CD4-positive, alpha-beta T cell treated with Interleukin-12 subunit alpha and Interleukin-12 subunit beta, for 1 hour (primary cell): ENCODE measurements around the gene PTER.

Source experiments
- DNase-seq: peaks from one replicate; pipeline ENCODE4 v3.0.0-alpha.2; 2020

The PTER gene

GRCh38 chr10:16545116-16545736, 108.4 kb downstream of the PTER start:
- peak; percentile 15 for DNase-seq

- DNase-seq = no peak
Measured at GRCh38 chr10:16547973-16548372, 111.2 kb downstream of the PTER start.

GRCh38 chr10:16559236-16559773, 122.5 kb downstream of the PTER start:
- no peak for DNase-seq

DNA sequence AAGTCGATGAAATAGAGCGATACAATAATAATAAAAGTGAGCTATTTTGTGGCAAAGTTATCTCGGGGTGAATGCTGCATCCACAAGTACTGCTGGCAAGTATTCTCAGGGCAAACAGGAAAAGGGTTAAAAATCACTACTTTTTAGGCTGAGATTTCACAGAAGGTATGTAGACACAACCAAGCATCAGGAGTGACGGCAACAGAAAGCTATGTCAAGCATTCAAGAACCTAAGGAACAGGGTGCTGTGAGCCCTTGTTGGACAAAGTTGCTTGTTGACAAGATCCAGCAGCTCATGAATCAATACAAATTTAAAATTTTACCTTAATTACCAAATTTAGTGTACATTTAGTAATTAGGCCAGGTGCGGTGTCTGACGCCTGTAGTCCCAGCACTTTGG, 126.1 kb downstream of the PTER start:
- no peak for DNase-seq
